ENCODE data around the gene C2orf76.

The C2orf76 gene

DNA sequence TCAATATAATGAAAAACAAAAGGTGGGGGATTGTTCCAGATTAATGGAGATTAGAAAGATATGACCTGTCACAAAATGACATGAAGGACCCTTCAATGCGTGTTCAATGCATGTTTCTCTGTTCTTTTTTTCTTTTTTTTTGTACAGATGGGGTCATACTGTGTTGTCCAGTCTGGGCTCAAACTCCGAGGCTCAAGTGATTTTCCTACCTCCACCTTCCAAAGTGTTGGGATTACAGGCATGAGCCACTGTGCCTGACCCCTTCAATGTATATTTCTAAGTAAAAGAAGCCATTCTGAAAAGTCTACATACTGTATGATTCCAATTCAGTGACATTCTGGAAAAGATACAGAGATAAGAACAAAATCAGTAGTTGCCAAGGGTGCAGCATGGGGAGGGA is 32.8 kb downstream of the C2orf76 start:
- no peaks in the 10 kb centered on the region for H3K36me3 ChIP-seq (ENCODE audit: insufficient read depth, low read length)
- no peaks in the 10 kb centered on the region for H3K27me3 ChIP-seq (ENCODE audit: insufficient read depth, low read length, poor library complexity, severe bottlenecking)
- no peak overlapping the region for H2AFZ ChIP-seq (ENCODE audit: low read length)
- no peak overlapping the region for H3K9ac ChIP-seq (ENCODE audit: low read depth, low read length, poor library complexity, severe bottlenecking)
- no peak for TF ChIP-seq CTCF (conservative IDR thresholded peaks at IDR 0.05; ENCODE audit: low read length)
- no peak for TF ChIP-seq EZH2phosphoT487 (IDR thresholded peaks at IDR 0.05; ENCODE audit: borderline replicate concordance)
- H4K20me1 ChIP-seq (ENCODE audit: insufficient read depth, low read length, poor library complexity, severe bottlenecking): no peaks in the 10 kb centered on the region
- no peaks in the 10 kb centered on the region for H3F3A ChIP-seq (ENCODE audit: low read depth)
- H3K4me3 ChIP-seq (ENCODE audit: low read length, poor library complexity, severe bottlenecking): no peak overlapping the region
- H3K9me2 ChIP-seq (replicated peaks; ENCODE audit: low read depth, low read length): no peaks in the 10 kb centered on the region
- no peaks in the 10 kb centered on the region for H3K79me2 ChIP-seq (ENCODE audit: insufficient read depth, low read length)
- H3K4me1 ChIP-seq (ENCODE audit: insufficient read depth, low read length, poor library complexity, severe bottlenecking): peaks cover 14% of the 10 kb centered on the region
- no peaks in the 10 kb centered on the region for H3K9me3 ChIP-seq (ENCODE audit: insufficient read depth, low read depth, low read length)
- no peak overlapping the region for H3K4me2 ChIP-seq (ENCODE audit: low read depth, low read length, poor library complexity, severe bottlenecking)

GRCh38 chr2:119333360-119333759 is 33.3 kb downstream of the C2orf76 start:
- H3K9me2 ChIP-seq (replicated peaks; ENCODE audit: low read depth, low read length): no peaks in the 10 kb centered on the region
- H3K9ac ChIP-seq (ENCODE audit: low read depth, low read length, poor library complexity, severe bottlenecking): no peak overlapping the region
- H3K4me1 ChIP-seq (ENCODE audit: insufficient read depth, low read length, poor library complexity, severe bottlenecking): peaks cover 9% of the 10 kb centered on the region
- no peaks in the 10 kb centered on the region for H3F3A ChIP-seq (ENCODE audit: low read depth)
- H3K79me2 ChIP-seq (ENCODE audit: insufficient read depth, low read length): no peaks in the 10 kb centered on the region
- TF ChIP-seq EZH2phosphoT487 (IDR thresholded peaks at IDR 0.05; ENCODE audit: borderline replicate concordance) (no peak), CTCF (conservative IDR thresholded peaks at IDR 0.05; ENCODE audit: low read length) (no peak)
- no peaks in the 10 kb centered on the region for H3K9me3 ChIP-seq (ENCODE audit: insufficient read depth, low read depth, low read length)
- no peak overlapping the region for H2AFZ ChIP-seq (ENCODE audit: low read length)
- no peaks in the 10 kb centered on the region for H4K20me1 ChIP-seq (ENCODE audit: insufficient read depth, low read length, poor library complexity, severe bottlenecking)
- H3K27me3 ChIP-seq (ENCODE audit: insufficient read depth, low read length, poor library complexity, severe bottlenecking): no peaks in the 10 kb centered on the region
- no peaks in the 10 kb centered on the region for H3K36me3 ChIP-seq (ENCODE audit: insufficient read depth, low read length)
- no peak overlapping the region for H3K4me3 ChIP-seq (ENCODE audit: low read length, poor library complexity, severe bottlenecking)
- H3K4me2 ChIP-seq (ENCODE audit: low read depth, low read length, poor library complexity, severe bottlenecking): no peak overlapping the region

GRCh38 chr2:119332953-119333352 is 33.7 kb downstream of the C2orf76 start:
- Histone ChIP-seq H3K36me3 (ENCODE audit: insufficient read depth, low read length) (no peaks in the 10 kb centered on the region), H3K9me2 (replicated peaks; ENCODE audit: low read depth, low read length) (no peaks in the 10 kb centered on the region), H4K20me1 (ENCODE audit: insufficient read depth, low read length, poor library complexity, severe bottlenecking) (no peaks in the 10 kb centered on the region), H3K9me3 (ENCODE audit: insufficient read depth, low read depth, low read length) (no peaks in the 10 kb centered on the region), H3K79me2 (ENCODE audit: insufficient read depth, low read length) (no peaks in the 10 kb centered on the region), H3K27me3 (ENCODE audit: insufficient read depth, low read length, poor library complexity, severe bottlenecking) (no peaks in the 10 kb centered on the region), H3K4me1 (ENCODE audit: insufficient read depth, low read length, poor library complexity, severe bottlenecking) (peaks cover 5% of the 10 kb centered on the region), H3K4me3 (ENCODE audit: low read length, poor library complexity, severe bottlenecking) (no peak overlapping the region), H2AFZ (ENCODE audit: low read length) (no peak overlapping the region), H3F3A (ENCODE audit: low read depth) (no peaks in the 10 kb centered on the region), H3K4me2 (ENCODE audit: low read depth, low read length, poor library complexity, severe bottlenecking) (no peak overlapping the region), H3K9ac (ENCODE audit: low read depth, low read length, poor library complexity, severe bottlenecking) (no peak overlapping the region)
- TF ChIP-seq EZH2phosphoT487 (IDR thresholded peaks at IDR 0.05; ENCODE audit: borderline replicate concordance): no peak
- TF ChIP-seq CTCF (conservative IDR thresholded peaks at IDR 0.05; ENCODE audit: low read length): no peak
